ENCODE results near the gene ARMH1. TPM values are rescaled to one million over a fixed set of nuclear protein-coding genes. Genes with fewer than 3 reads are reported as not detected.

Gene ARMH1
- total and polyA plus RNA-seq, 2 donors (not counting 1 experiment from before 2014, with no cell fraction given): 10.2 to 225 TPM

- Mint-ChIP-seq H3K4me1 (peaks cover 15% of the 10 kb centered on the region), H3K27ac (no peak overlapping the region), H3K4me3 (no peak overlapping the region), H3K9me3 (ENCODE audit: insufficient read depth) (no peaks in the 10 kb centered on the region), H3K27me3 (no peaks in the 10 kb centered on the region)
- Histone ChIP-seq H3K9ac (ENCODE audit: low read length) (no peak overlapping the region), H3K4me2 (replicated peaks; ENCODE audit: low read depth, low read length, poor library complexity, severe bottlenecking) (no peak overlapping the region), H3K36me3 (replicated peaks in 1 of 2; ENCODE audit: control extremely low read depth in 1 of 2, control insufficient read depth in 1 of 2, extremely low read depth in 1 of 2, insufficient read depth in 2 of 2, low read length in 1 of 2) (no peaks in the 10 kb centered on the region), H2AFZ (ENCODE audit: insufficient read depth, low read depth, low read length, poor library complexity, severe bottlenecking) (no peak overlapping the region), H3K4me1 (ENCODE audit: control insufficient read depth in 2 of 2, insufficient read depth in 2 of 2, low read length in 2 of 2) (peaks cover 9 to 13% of the 10 kb centered on the region in 2 donors), H3K9me3 (ENCODE audit: control extremely low read depth in 1 of 3, control insufficient read depth in 2 of 3, insufficient read depth in 1 of 3, low read length in 2 of 3) (no peaks in the 10 kb centered on the region), H3K4me3 (ENCODE audit: control extremely low read depth in 1 of 5, extremely low read depth in 1 of 5, insufficient read depth in 1 of 5, low read depth in 2 of 5, low read length in 4 of 5) (no peak overlapping the region), H3K79me2 (ENCODE audit: control insufficient read depth, insufficient read depth, low read length) (peaks cover 9% of the 10 kb centered on the region), H3K27me3 (replicated peaks in 1 of 4; ENCODE audit: control extremely low read depth in 1 of 4, control insufficient read depth in 3 of 4, insufficient read depth in 4 of 4, low read length in 3 of 4) (no peaks in the 10 kb centered on the region), H3K27ac (ENCODE audit: low read length in 2 of 2) (no peak overlapping the region), H4K20me1 (ENCODE audit: control insufficient read depth, insufficient read depth, low read length, poor library complexity, severe bottlenecking) (no peaks in the 10 kb centered on the region)
- WGBS (ENCODE audit: insufficient coverage): 93% methylated on average over 3 of the region's 6 CpGs
- TF ChIP-seq EZH2 (IDR thresholded peaks at IDR 0.05; ENCODE audit: borderline replicate concordance, insufficient read depth, low read depth, low read length, poor library complexity, severe bottlenecking) (no peak), CTCF (IDR thresholded peaks at IDR 0.05) (no peak)
- ChIA-PET CTCF (no interaction called here), POLR2A (no interaction called here)
- ATAC-seq (ENCODE audit: low read depth) (no peak), DNase-seq (no peak)
- intact Hi-C loops (cut with micrococcal nuclease): no loop called here
Measured at GRCh38 chr1:44705470-44705869, 31.0 kb downstream of the ARMH1 start.

- H3K4me3 ChIP-seq (ENCODE audit: control extremely low read depth in 1 of 5, extremely low read depth in 1 of 5, insufficient read depth in 1 of 5, low read depth in 2 of 5, low read length in 4 of 5): no peak overlapping the region
- no peaks in the 10 kb centered on the region for H4K20me1 ChIP-seq (ENCODE audit: control insufficient read depth, insufficient read depth, low read length, poor library complexity, severe bottlenecking)
- TF ChIP-seq EZH2 (IDR thresholded peaks at IDR 0.05; ENCODE audit: borderline replicate concordance, insufficient read depth, low read depth, low read length, poor library complexity, severe bottlenecking): no peak
- TF ChIP-seq CTCF (IDR thresholded peaks at IDR 0.05): no peak
- H3K79me2 ChIP-seq (ENCODE audit: control insufficient read depth, insufficient read depth, low read length): peaks cover 9% of the 10 kb centered on the region
- H3K4me2 ChIP-seq (replicated peaks; ENCODE audit: low read depth, low read length, poor library complexity, severe bottlenecking): no peak overlapping the region
- DNase-seq (no peak), ATAC-seq (ENCODE audit: low read depth) (no peak)
- 92% methylated on average over 2 of the region's 2 CpGs for WGBS (ENCODE audit: insufficient coverage)
- no peaks in the 10 kb centered on the region for H3K36me3 ChIP-seq (replicated peaks in 1 of 2; ENCODE audit: control extremely low read depth in 1 of 2, control insufficient read depth in 1 of 2, extremely low read depth in 1 of 2, insufficient read depth in 2 of 2, low read length in 1 of 2)
- Mint-ChIP-seq H3K4me1 (peaks cover 15% of the 10 kb centered on the region), H3K27me3 (no peaks in the 10 kb centered on the region), H3K27ac (no peak overlapping the region), H3K4me3 (no peak overlapping the region), H3K9me3 (ENCODE audit: insufficient read depth) (no peaks in the 10 kb centered on the region)
- no peaks in the 10 kb centered on the region for H3K27me3 ChIP-seq (replicated peaks in 1 of 4; ENCODE audit: control extremely low read depth in 1 of 4, control insufficient read depth in 3 of 4, insufficient read depth in 4 of 4, low read length in 3 of 4)
- H3K9me3 ChIP-seq (ENCODE audit: control extremely low read depth in 1 of 3, control insufficient read depth in 2 of 3, insufficient read depth in 1 of 3, low read length in 2 of 3): no peaks in the 10 kb centered on the region
- ChIA-PET CTCF (interaction anchor here (1.1 to 2.2 kb wide), 6 partner anchors 9 to 80 kb away, joined by 3 to 23 read pairs (median 6); no protein-coding TSS in a partner anchor), POLR2A (no interaction called here)
- no peak overlapping the region for H3K9ac ChIP-seq (ENCODE audit: low read length)
- peaks cover 9 to 13% of the 10 kb centered on the region in 2 donors for H3K4me1 ChIP-seq (ENCODE audit: control insufficient read depth in 2 of 2, insufficient read depth in 2 of 2, low read length in 2 of 2)
- H2AFZ ChIP-seq (ENCODE audit: insufficient read depth, low read depth, low read length, poor library complexity, severe bottlenecking): no peak overlapping the region
- H3K27ac ChIP-seq (ENCODE audit: low read length in 2 of 2): no peak overlapping the region
- intact Hi-C loops (cut with micrococcal nuclease): no loop called here
Measured at GRCh38 chr1:44705938-44706337, 31.4 kb downstream of the ARMH1 start.

Data from B cell (primary cell).